Skeletal muscle satellite cell (primary cell): Measurements from ENCODE around the gene ARRDC3.

Experiments
- H3K27me3 ChIP-seq: 2 replicates; pipeline ENCODE4 v1.7.0; 2013; ENCODE audit warnings: low read length; ENCODE audit not compliant: control insufficient read depth, insufficient read depth
- H3K36me3 ChIP-seq: 2 replicates; pipeline ENCODE4 v1.7.0; 2013; ENCODE audit warnings: mild to moderate bottlenecking, control low read depth, low read length; ENCODE audit not compliant: insufficient read depth
- H3K4me1 ChIP-seq: 2 replicates; pipeline ENCODE4 v1.7.0; 2013; ENCODE audit warnings: low read length; ENCODE audit not compliant: control insufficient read depth, insufficient read depth
- H3K4me2 ChIP-seq: 2 replicates; pipeline ENCODE4 v1.7.0; 2013; ENCODE audit warnings: mild to moderate bottlenecking, low read length
- H3K4me3 ChIP-seq: 2 replicates; pipeline ENCODE4 v1.7.0; 2013; ENCODE audit warnings: low read length
- H3K9ac ChIP-seq: 2 replicates; pipeline ENCODE4 v1.7.0; 2013; ENCODE audit warnings: mild to moderate bottlenecking, low read depth, low read length, moderate library complexity
- H3K9me3 ChIP-seq: replicated peaks from 2 replicates; pipeline ENCODE4 v1.7.0; 2013; ENCODE audit warnings: mild to moderate bottlenecking, control low read depth, low read length

ARRDC3 gene

GRCh38 chr5:91369480-91369879 lies 13.6 kb downstream of the ARRDC3 start:
- Histone ChIP-seq H3K4me3 (no peak overlapping the region), H3K36me3 (peaks cover 73% of the 10 kb centered on the region), H3K4me1 (no peaks in the 10 kb centered on the region), H3K27me3 (no peaks in the 10 kb centered on the region), H3K9ac (no peak overlapping the region), H3K4me2 (no peak overlapping the region), H3K9me3 (no peaks in the 10 kb centered on the region)

DNA sequence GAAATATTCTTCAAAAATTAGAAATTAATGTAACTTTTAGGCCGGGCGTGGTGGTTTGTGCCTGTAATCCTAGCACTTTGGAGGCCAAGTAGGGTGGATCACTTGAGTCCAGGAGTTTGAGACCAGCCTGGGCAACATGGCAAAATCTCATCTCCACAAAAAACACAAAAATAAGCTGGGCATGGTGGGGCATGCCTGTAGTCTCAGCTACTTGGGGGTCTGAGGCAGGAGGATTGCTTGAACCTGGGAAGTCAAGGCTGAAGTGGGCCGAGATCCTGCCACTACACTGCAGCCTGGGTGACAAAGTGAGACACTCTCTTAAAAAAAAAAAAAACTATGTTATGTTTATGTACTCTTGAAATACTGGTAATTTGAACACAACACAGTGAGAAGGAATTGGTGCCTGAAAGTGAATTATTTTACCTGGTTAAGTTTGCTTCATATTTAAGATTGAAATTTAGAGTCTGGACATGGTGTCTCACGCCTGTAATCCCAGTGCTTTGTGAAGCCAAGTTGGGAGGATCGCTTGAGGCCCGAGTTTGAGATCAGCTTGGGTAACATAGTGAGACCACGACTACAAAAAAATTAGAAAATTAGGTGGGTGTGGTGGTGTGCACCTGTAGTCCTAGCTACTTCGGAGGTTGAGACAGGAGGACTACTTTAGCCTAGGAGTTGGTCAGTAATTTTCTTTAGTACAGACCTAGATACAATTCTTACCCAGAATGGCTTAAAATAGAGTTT lies 15.0 kb downstream of the ARRDC3 start:
- peaks cover 59% of the 10 kb centered on the region for H3K36me3 ChIP-seq
- H3K9me3 ChIP-seq = no peaks in the 10 kb centered on the region
- H3K9ac ChIP-seq = no peak overlapping the region
- H3K27me3 ChIP-seq = no peaks in the 10 kb centered on the region
- no peaks in the 10 kb centered on the region for H3K4me1 ChIP-seq
- no peak overlapping the region for H3K4me3 ChIP-seq
- H3K4me2 ChIP-seq = no peak overlapping the region

- Histone ChIP-seq H3K9me3 (no peaks in the 10 kb centered on the region), H3K27me3 (no peaks in the 10 kb centered on the region), H3K4me3 (no peak overlapping the region), H3K4me1 (no peaks in the 10 kb centered on the region), H3K4me2 (no peak overlapping the region), H3K36me3 (peaks cover 52% of the 10 kb centered on the region), H3K9ac (no peak overlapping the region)
These were observed 15.8 kb downstream of the ARRDC3 start for GRCh38 chr5:91367344-91367743.

DNA sequence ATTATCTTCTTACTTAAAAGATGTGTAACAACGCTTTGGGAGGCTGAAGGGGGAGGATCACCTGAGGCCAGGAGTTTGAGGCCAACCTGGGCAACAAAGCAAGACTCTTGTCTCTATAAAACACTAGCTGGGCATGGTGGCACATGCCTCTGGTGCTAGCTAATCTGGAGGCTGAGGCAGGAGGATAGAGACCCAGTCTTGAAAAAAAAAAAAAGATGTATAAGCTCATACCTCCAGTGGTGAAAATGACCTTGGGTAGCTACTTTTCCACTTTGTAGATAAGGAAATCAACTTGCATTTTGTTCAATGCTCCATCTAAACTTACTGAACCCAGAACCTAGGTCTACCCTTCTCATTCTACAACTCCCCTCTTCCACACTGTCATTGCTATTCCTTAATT lies 16.6 kb downstream of the ARRDC3 start:
- H3K9me3 ChIP-seq = no peaks in the 10 kb centered on the region
- no peak overlapping the region for H3K9ac ChIP-seq
- H3K4me3 ChIP-seq = no peak overlapping the region
- H3K36me3 ChIP-seq = peaks cover 44% of the 10 kb centered on the region
- H3K27me3 ChIP-seq = no peaks in the 10 kb centered on the region
- no peak overlapping the region for H3K4me2 ChIP-seq
- H3K4me1 ChIP-seq = no peaks in the 10 kb centered on the region

DNA sequence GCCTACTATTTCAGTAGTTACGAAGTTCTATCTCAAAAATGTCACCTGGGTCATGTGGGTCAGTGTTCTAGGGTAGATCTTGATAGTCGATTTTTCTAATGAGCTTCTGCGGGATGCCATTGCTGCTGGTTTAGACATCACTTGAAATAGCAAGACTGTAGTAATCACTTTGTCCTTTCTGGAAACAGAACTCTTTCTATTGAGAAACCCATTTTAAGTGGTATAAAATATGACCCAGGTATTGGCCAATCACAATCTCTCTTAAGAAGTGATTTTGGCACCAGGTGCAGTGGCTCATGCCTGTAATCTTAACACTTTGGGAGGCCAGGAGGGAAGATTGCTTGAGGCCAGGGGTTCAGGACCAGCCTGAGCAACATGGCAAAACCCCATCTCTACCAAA lies 17.6 kb downstream of the ARRDC3 start:
- Histone ChIP-seq H3K4me1 (no peaks in the 10 kb centered on the region), H3K4me3 (no peak overlapping the region), H3K9ac (no peak overlapping the region), H3K36me3 (peaks cover 33% of the 10 kb centered on the region), H3K27me3 (no peaks in the 10 kb centered on the region), H3K9me3 (no peaks in the 10 kb centered on the region), H3K4me2 (no peak overlapping the region)

DNA sequence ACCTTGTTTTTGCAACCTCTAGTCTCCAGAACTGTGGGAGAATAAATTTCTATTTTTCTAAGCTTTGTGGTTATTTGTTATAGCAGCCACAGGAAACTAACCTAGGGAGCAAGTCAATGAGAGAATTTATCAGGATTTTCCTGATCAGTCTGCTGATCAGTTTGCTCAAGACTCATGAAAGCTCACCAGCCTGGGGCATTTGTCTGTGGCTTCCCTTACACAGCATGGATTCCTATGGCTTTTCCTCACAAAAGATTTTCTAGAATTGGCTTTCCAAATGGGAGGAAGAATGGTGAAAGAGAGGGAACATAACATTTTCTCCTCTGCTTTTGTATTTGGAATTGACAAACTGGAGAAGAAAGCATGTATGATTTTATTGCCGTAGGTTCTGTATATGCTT lies 20.2 kb downstream of the ARRDC3 start:
- H3K9ac ChIP-seq = no peak overlapping the region
- no peaks in the 10 kb centered on the region for H3K27me3 ChIP-seq
- H3K4me2 ChIP-seq = no peak overlapping the region
- peaks cover 8% of the 10 kb centered on the region for H3K36me3 ChIP-seq
- H3K4me3 ChIP-seq = no peak overlapping the region
- no peaks in the 10 kb centered on the region for H3K4me1 ChIP-seq
- H3K9me3 ChIP-seq = no peaks in the 10 kb centered on the region

DNA sequence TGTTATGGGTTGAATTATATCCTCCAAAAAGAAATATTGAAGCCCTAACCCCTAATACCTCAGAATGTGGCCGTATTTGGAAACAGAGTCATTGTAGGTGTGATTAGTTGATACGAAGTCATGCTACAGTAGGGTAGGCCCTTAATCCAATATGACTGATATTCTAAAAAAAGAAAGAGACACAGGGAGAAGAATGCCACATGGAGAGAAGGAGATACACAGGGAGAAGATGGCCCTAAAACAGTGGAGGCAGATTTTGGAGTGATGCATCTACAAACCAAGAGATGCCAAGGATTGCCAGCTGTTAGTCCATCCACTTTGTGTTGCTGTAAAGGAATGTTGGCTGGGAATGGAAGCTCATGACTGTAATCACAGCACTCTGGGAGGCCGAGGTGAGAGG lies 21.3 kb downstream of the ARRDC3 start:
- H3K4me1 ChIP-seq = peaks cover 3% of the 10 kb centered on the region
- H3K9me3 ChIP-seq = no peaks in the 10 kb centered on the region
- H3K9ac ChIP-seq = no peak overlapping the region
- H3K4me2 ChIP-seq = no peak overlapping the region
- H3K27me3 ChIP-seq = no peaks in the 10 kb centered on the region
- H3K4me3 ChIP-seq = no peak overlapping the region
- no peaks in the 10 kb centered on the region for H3K36me3 ChIP-seq

DNA sequence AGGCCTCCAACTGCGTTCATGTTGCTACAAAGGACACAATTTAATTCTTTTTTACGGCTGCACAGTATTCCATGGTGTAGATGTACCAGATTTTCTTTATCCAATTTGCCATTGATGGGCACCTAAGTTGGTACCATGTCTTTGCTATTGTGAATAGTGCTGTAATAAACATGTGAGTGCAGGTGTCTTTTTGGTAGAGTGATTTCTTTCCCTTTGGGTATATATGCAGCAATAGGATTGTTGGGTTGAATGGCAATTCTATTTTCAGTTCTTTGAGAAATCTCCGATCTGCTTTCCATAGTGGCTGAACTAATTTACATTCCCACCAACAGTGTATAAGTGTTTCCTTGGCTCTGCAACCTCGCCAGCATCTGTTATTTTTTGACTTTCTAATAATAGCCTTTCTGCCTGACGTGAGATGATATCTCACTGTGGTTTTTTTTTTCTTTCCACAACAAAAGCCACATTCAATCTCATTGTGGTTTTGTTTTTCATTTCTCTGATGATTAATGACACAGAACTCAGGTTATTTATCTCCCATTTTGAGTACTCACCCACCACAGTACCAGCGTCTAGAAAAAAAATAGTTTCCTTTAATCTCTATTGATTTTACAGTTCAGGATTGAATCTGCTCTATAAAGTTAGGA lies 21.9 kb downstream of the ARRDC3 start:
- no peak overlapping the region for H3K9ac ChIP-seq
- no peaks in the 10 kb centered on the region for H3K27me3 ChIP-seq
- no peaks in the 10 kb centered on the region for H3K9me3 ChIP-seq
- H3K4me1 ChIP-seq = peaks cover 3% of the 10 kb centered on the region
- H3K4me3 ChIP-seq = no peak overlapping the region
- H3K4me2 ChIP-seq = no peak overlapping the region
- no peaks in the 10 kb centered on the region for H3K36me3 ChIP-seq

GRCh38 chr5:91359962-91360609 lies 23.0 kb downstream of the ARRDC3 start:
- Histone ChIP-seq H3K36me3 (no peaks in the 10 kb centered on the region), H3K4me2 (no peak overlapping the region), H3K4me1 (peaks cover 3% of the 10 kb centered on the region), H3K9ac (no peak overlapping the region), H3K27me3 (no peaks in the 10 kb centered on the region), H3K9me3 (no peaks in the 10 kb centered on the region), H3K4me3 (no peak overlapping the region)

DNA sequence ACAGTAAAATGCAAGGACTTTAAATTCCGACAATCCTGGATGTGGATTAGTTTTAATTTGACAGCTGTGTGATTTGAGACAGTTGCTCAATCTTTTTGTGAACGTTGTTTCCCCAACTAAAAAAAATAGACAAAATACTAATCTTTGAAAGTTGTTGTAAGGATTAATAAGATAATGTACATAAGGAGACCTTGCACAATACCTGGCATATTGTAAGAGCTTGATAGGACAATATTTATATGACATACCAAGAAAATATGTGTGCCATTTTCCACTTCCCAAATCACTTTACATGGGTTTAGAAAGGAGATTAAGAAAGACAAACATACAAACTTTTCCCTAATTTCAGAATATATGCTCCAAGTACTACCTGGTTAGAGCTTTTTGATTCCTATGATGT lies 25.3 kb downstream of the ARRDC3 start:
- Histone ChIP-seq H3K4me1 (peaks cover 3% of the 10 kb centered on the region), H3K36me3 (no peaks in the 10 kb centered on the region), H3K9ac (no peak overlapping the region), H3K4me2 (no peak overlapping the region), H3K9me3 (no peaks in the 10 kb centered on the region), H3K27me3 (no peaks in the 10 kb centered on the region), H3K4me3 (no peak overlapping the region)

DNA sequence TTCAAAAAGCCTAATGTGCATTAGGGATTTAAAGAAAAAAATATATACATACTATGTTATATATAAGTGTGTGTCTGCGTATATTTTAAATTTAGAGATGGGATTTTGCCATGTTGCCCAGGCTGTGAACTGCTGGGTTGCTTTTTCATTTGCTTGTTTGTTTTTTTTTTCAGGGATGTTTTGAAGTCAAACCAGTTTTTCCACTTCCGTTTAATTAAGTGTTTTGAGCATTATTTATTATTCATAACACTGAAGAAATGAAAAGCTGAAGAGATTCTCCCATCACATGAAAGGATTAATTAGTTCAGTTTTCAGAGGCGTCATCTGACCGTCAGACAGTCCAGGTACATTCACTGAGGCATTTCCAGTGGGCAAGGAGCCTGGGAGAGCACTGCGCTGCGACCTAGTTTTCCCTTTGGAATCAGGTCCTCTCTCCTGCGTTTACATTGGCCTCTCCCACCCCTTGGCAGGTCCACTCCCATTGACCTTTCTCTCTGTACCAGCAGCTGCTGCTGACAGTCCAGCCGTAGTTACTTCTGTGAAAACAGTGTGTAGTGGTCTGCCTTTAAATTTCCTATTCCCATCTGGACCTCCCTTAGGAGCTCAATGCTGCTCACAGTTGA lies 26.0 kb downstream of the ARRDC3 start:
- Histone ChIP-seq H3K36me3 (no peaks in the 10 kb centered on the region), H3K4me3 (no peak overlapping the region), H3K4me2 (no peak overlapping the region), H3K9me3 (no peaks in the 10 kb centered on the region), H3K9ac (no peak overlapping the region), H3K27me3 (no peaks in the 10 kb centered on the region), H3K4me1 (peaks cover 3% of the 10 kb centered on the region)
